Tibial nerve (tissue), 4 donors: Measurements from ENCODE around the gene ANKRD18B. TPM values are rescaled to one million over a fixed set of nuclear protein-coding genes. Genes with fewer than 3 reads are reported as not detected.
A peak's percentile ranks its signal among the peaks of the same experiment; 100 is the strongest.
"Not testable (repeated sequence)": the region's sequence is repeated elsewhere in the genome, so short reads cannot be mapped to it uniquely, and the experiment has no call there.

Experiments used
- DNase-seq, 2 donors: peaks; one replicate each; pipeline ENCODE4 v3.0.0-alpha.2; 2019; ENCODE audit warnings: low spot score in 2 of 2
- H3K27ac ChIP-seq, 4 donors: fragments of 200-600 bp; sonication (generic) in 3 of 4; one replicate each; pipeline ENCODE4 v1.5.1; 2017 to 2019; ENCODE audit warnings: mild to moderate bottlenecking in 1 of 4
- H3K27me3 ChIP-seq, 2 donors: fragments of 200-600 bp; sonication (generic) in 1 of 2; one replicate each; pipeline versions ENCODE4 v1.5.1 to v1.6.0; 2017 to 2019
- H3K36me3 ChIP-seq, 3 donors: fragments of 200-600 bp; sonication (generic); one replicate each; pipeline ENCODE4 v1.5.1; 2018 to 2019
- H3K4me1 ChIP-seq, 4 donors: fragments of 200-600 bp; sonication (generic) in 3 of 4; one replicate each; pipeline ENCODE4 v1.5.1; 2017 to 2019
- H3K4me3 ChIP-seq, 4 donors: fragments of 200-600 bp; sonication (generic) in 3 of 4; one replicate each; pipeline ENCODE4 v1.5.1; 2017 to 2019; ENCODE audit warnings: mild to moderate bottlenecking in 1 of 4, moderate library complexity in 1 of 4
- H3K9me3 ChIP-seq, 4 donors: fragments of 200-600 bp; sonication (generic) in 3 of 4; one replicate each; pipeline ENCODE4 v1.5.1; 2017 to 2019
- CTCF ChIP-seq, 5 experiments: fragments of 200-600 bp in 3 of 5; fragments of 450-650 bp in 2 of 5; sonication (generic) in 3 of 5; IDR thresholded peaks; one replicate each; pipeline ENCODE4 v1.5.1; 2016 to 2019; ENCODE audit warnings: antibody characterized with exemption in 5 of 5, mild to moderate bottlenecking in 3 of 5, moderate library complexity in 2 of 5
- EP300 ChIP-seq, 2 donors: sonication (generic); formaldehyde crosslinking; IDR thresholded peaks; one replicate each; pipeline ENCODE4 v1.6.1; 2017; ENCODE audit warnings: antibody characterized with exemption in 2 of 2, mild to moderate bottlenecking in 1 of 2
- POLR2A ChIP-seq, 2 donors: fragments of 450-650 bp; IDR thresholded peaks; one replicate each; pipeline ENCODE4 v1.6.1; 2017; ENCODE audit warnings: antibody characterized with exemption in 2 of 2, mild to moderate bottlenecking in 2 of 2, moderate library complexity in 2 of 2
- WGBS, 2 donors: methylation state at CpG; one replicate each; pipeline ENCODE4 v1.1.5; 2018; 5-methylcytosine and 5-hydroxymethylcytosine counted together
- total RNA-seq, 4 donors: library from RNA; depleted of rRNA; stranded (reverse); fragments of >200 nt; gene quantifications; one replicate each; pipeline ENCODE4 v1.1.0, GENCODE V29; 2016

ANKRD18B gene
- total RNA-seq, 4 donors from 2014 or later: not detected

DNA sequence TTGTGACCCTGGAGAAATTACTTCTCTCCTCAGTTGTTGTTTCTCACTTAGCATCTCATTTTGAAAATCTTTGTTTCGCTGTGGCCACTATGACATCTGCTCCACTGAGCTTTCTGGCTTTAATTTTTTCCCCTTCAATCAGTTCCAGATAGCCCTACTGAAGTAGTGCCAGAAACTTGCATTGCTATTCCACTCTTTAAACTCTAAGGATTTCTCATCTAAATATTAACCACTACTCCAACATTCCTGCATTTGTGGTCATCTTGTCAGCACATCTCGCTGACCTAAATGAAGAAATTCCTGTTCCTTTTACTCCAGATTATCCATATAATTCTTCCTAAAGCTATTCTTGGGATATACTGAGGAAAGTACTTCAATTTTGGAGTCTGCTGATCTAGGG is 35.0 kb upstream of the ANKRD18B start:
- H3K27me3 ChIP-seq: no peaks in the 10 kb centered on the region
- H3K9me3 ChIP-seq: no peaks in the 10 kb centered on the region
- no peak for DNase-seq
- H3K4me3 ChIP-seq: no peak overlapping the region
- no peak overlapping the region for H3K27ac ChIP-seq
- WGBS, 2 donors: 77 to 89% methylated on average over 2 of the region's 2 CpGs
- TF ChIP-seq POLR2A (IDR thresholded peaks at IDR 0.05): no peak
- no peak for TF ChIP-seq CTCF (IDR thresholded peaks at IDR 0.05)
- no peak for TF ChIP-seq EP300 (IDR thresholded peaks at IDR 0.05)
- no peaks in the 10 kb centered on the region for H3K4me1 ChIP-seq
- H3K36me3 ChIP-seq: no peaks in the 10 kb centered on the region

GRCh38 chr9:33493819-33494218 is 30.2 kb upstream of the ANKRD18B start:
- not testable (repeated sequence) for H3K9me3 ChIP-seq, H3K27ac ChIP-seq, H3K4me1 ChIP-seq, H3K27me3 ChIP-seq, H3K4me3 ChIP-seq, DNase-seq, H3K36me3 ChIP-seq
- 48 to 50% methylated on average over 2 of the region's 2 CpGs for WGBS, 2 donors

DNA sequence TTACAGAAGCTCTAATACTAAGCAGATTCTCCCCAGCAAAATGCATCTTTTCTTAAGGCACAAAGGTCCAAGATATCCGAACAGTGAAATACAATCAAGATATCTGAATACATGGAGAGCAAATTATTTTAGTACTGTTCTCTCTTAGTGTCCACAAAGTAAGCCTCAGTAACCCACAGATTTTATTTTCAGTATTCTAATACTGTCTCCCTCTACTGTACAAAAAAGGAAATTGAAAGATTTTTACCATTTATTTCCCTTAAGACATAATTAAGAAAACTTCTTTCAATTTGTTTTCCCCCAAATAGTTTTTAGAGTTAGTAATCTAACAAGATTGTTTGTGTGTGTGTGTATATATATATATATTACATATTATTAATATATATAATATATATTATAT is 25.7 kb upstream of the ANKRD18B start:
- TF ChIP-seq CTCF (IDR thresholded peaks at IDR 0.05) (peak in 1 of 5 experiments; percentile 18), POLR2A (IDR thresholded peaks at IDR 0.05) (no peak)
- Histone ChIP-seq H3K9me3 (no peaks in the 10 kb centered on the region), H3K27ac (no peak overlapping the region), H3K36me3 (no peaks in the 10 kb centered on the region), H3K4me3 (no peak overlapping the region), H3K27me3 (no peaks in the 10 kb centered on the region), H3K4me1 (no peaks in the 10 kb centered on the region)
- no peak for DNase-seq
- WGBS, 2 donors: 67 to 79% methylated on average over 1 of the region's 1 CpG

GRCh38 chr9:33506626-33507370 is 17.3 kb upstream of the ANKRD18B start:
- TF ChIP-seq EP300 (IDR thresholded peaks at IDR 0.05): no peak
- TF ChIP-seq CTCF (IDR thresholded peaks at IDR 0.05): no peak
- TF ChIP-seq POLR2A (IDR thresholded peaks at IDR 0.05): no peak
- no peak overlapping the region for H3K4me3 ChIP-seq
- no peak for DNase-seq
- H3K9me3 ChIP-seq: no peaks in the 10 kb centered on the region
- no peak overlapping the region for H3K27ac ChIP-seq
- WGBS, 2 donors: 56 to 67% methylated on average over 7 of the region's 7 CpGs
- H3K36me3 ChIP-seq: no peaks in the 10 kb centered on the region
- H3K27me3 ChIP-seq: no peaks in the 10 kb centered on the region
- peaks cover 0 to 5% (median 0%) of the 10 kb centered on the region in 4 donors for H3K4me1 ChIP-seq

DNA sequence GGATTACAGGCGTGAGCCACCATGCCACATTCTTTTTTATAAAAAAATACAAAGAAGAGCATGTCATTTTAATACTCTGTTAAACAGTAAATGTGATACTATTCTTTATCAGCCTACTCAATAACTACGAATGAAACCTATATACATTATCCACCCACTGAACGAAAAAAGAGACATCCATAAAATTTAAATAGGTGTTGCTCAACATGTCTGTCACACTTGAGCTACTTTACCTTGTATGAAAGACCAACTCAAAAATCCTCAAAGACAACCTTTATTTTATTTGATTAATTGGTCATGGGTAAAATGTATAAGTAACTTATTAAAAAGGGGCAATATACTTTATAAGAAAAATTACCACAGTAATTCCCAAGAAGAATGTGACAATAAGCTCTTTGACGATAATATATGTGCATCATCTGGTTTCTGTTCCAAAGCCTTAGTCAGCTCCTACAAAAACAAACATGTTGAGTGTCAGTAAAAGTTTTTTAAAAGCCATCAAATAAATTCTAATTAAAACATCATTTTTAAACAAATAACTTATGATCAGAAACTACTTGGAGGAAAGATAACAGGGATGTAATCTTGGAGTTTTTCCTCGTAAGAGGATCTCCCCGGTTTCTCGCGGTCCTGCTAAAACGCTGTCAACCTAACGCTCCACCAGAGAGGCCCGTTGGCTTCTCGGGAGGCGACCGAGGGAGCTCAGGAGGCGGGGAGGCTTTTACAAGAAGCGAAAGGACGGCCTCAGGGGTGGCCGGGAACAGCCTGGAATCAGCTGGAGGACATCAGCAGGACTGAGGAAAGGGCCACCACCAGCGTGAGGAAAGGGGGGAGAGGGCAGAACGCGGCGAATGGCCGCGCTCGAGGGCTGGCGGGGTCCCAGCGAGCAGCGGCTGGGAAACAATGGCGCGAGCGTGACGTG is 13.5 kb upstream of the ANKRD18B start:
- peak overlapping the region; percentile 80 to 89 (median 85) for H3K27ac ChIP-seq
- H3K9me3 ChIP-seq: no peaks in the 10 kb centered on the region
- TF ChIP-seq EP300 (IDR thresholded peaks at IDR 0.05) (peak in 1 of 2 donors; percentile 39), POLR2A (IDR thresholded peaks at IDR 0.05) (peak in 1 of 2 donors; percentile 2), CTCF (IDR thresholded peaks at IDR 0.05) (no peak)
- H3K27me3 ChIP-seq: no peaks in the 10 kb centered on the region
- H3K36me3 ChIP-seq: no peaks in the 10 kb centered on the region
- 7% methylated on average over 32 of the region's 32 CpGs for WGBS, 2 donors
- peak in 1 of 2 donors; percentile 46 for DNase-seq
- H3K4me1 ChIP-seq: peaks cover 0 to 5% (median 0%) of the 10 kb centered on the region in 4 donors
- peak overlapping the region; percentile 47 to 80 (median 62) for H3K4me3 ChIP-seq

GRCh38 chr9:33511184-33511517 is 12.9 kb upstream of the ANKRD18B start:
- H3K9me3 ChIP-seq, H3K4me1 ChIP-seq, H3K36me3 ChIP-seq, DNase-seq, H3K27me3 ChIP-seq: not testable (repeated sequence)
- Histone ChIP-seq H3K4me3 (peak overlapping the region; percentile 47 to 80 (median 62)), H3K27ac (peak overlapping the region; percentile 80 to 89 (median 85))
- 0% methylated on average over 8 of the region's 8 CpGs for WGBS, 2 donors

DNA sequence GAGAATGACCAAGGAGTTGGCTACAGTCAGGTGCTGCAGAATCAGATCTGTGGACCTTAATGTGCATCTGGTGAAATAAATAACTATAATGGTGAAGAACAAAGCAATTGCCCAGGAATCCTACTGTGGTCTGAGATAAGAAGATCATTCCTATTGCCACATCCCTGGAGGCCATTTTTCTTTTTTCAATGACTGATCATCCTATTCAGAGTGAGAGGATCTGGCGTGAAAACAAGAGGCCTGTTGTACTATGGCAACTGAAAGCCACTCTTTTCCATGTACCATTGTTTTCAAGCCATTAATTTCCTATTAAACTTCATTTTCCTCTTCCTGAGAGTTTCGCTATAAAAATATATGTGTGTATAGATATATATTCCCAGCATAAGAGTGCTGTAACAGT is 11.5 kb upstream of the ANKRD18B start:
- not testable (repeated sequence) for H3K4me3 ChIP-seq, H3K27ac ChIP-seq, H3K36me3 ChIP-seq, DNase-seq, H3K9me3 ChIP-seq, H3K4me1 ChIP-seq, H3K27me3 ChIP-seq
- 58 to 71% methylated on average over 2 of the region's 2 CpGs for WGBS, 2 donors

- not testable (repeated sequence) for H3K4me3 ChIP-seq, DNase-seq, H3K4me1 ChIP-seq, H3K27me3 ChIP-seq, H3K36me3 ChIP-seq, H3K27ac ChIP-seq, H3K9me3 ChIP-seq
- 36 to 54% methylated on average over 2 of the region's 2 CpGs for WGBS, 2 donors
These were observed 8.6 kb upstream of the ANKRD18B start for GRCh38 chr9:33515342-33515995.
